ENCODE data around the gene SCNN1G.

DNA sequence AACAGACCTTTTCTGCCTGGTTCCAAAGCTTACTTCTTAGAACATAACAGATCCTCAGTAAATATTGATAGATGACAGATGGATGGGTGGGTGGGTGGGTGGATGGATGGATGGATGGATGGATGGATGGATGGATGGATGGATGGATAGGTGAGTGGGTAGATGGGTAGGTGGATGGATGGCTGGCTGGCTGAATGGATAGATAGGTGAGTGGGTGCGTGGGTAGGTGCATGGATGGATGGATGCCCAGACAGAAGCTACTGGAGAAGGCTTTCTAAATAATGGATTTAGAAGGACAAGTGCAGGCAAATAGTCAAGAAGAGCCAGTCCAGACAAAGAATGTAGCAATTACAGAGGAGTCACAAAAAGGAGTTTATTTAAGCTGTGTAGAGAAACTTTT lies 19.6 kb downstream of the SCNN1G start:
- no peak for TF ChIP-seq EP300 (IDR thresholded peaks at IDR 0.05; ENCODE audit: borderline replicate concordance)
- TF ChIP-seq, protein P1, sequence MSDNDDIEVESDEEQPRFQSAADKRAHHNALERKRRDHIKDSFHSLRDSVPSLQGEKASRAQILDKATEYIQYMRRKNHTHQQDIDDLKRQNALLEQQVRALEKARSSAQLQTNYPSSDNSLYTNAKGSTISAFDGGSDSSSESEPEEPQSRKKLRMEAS (IDR thresholded peaks at IDR 0.05): no peak
- TF ChIP-seq, protein P2, sequence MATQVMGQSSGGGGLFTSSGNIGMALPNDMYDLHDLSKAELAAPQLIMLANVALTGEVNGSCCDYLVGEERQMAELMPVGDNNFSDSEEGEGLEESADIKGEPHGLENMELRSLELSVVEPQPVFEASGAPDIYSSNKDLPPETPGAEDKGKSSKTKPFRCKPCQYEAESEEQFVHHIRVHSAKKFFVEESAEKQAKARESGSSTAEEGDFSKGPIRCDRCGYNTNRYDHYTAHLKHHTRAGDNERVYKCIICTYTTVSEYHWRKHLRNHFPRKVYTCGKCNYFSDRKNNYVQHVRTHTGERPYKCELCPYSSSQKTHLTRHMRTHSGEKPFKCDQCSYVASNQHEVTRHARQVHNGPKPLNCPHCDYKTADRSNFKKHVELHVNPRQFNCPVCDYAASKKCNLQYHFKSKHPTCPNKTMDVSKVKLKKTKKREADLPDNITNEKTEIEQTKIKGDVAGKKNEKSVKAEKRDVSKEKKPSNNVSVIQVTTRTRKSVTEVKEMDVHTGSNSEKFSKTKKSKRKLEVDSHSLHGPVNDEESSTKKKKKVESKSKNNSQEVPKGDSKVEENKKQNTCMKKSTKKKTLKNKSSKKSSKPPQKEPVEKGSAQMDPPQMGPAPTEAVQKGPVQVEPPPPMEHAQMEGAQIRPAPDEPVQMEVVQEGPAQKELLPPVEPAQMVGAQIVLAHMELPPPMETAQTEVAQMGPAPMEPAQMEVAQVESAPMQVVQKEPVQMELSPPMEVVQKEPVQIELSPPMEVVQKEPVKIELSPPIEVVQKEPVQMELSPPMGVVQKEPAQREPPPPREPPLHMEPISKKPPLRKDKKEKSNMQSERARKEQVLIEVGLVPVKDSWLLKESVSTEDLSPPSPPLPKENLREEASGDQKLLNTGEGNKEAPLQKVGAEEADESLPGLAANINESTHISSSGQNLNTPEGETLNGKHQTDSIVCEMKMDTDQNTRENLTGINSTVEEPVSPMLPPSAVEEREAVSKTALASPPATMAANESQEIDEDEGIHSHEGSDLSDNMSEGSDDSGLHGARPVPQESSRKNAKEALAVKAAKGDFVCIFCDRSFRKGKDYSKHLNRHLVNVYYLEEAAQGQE (IDR thresholded peaks at IDR 0.05; ENCODE audit: low read depth): no peak

Data from Ishikawa (cell line).